HCT116 (cell line): ENCODE data around the gene NABP1. TPM values are rescaled to one million over a fixed set of nuclear protein-coding genes. Genes with fewer than 3 reads are reported as not detected.
A peak's percentile ranks its signal among the peaks of the same experiment; 100 is the strongest.

Experiments used
- ATAC-seq: fragments of 200-7000 bp; cut with Tn5 transposase; 2 replicates; pipeline ENCODE4 v1.9.1; 2020; ENCODE audit warnings: mild to moderate bottlenecking, moderate library complexity
- BruUV-seq: library from RNA; stranded (reverse); fragments of 400-500 nt; replicated peaks from 2 replicates; lab custom pipeline; 2021; lab: Mats Ljungman, UMichigan
- CTCF ChIA-PET: fragments of 300-600 bp; sonication (Branson Sonifier 250); formaldehyde crosslinking; loops from one replicate; lab custom pipeline; 2021; ENCODE audit warnings: antibody characterized with exemption; lab: Charles Lee
- POLR2A ChIA-PET: fragments of 300-600, 350-600 bp; sonication (Branson Sonifier 250); formaldehyde crosslinking; loops from one replicate; lab custom pipeline; 2021; ENCODE audit warnings: antibody characterized with exemption; lab: Charles Lee
- RAD21 ChIA-PET, 2 experiments: fragments of 300-600 bp; sonication (Branson Sonifier 250); formaldehyde crosslinking; loops; one replicate each; lab custom pipeline; 2023; ENCODE audit warnings: low total read pairs in 2 of 2; ENCODE audit not compliant: uncharacterized antibody in 2 of 2, unreplicated experiment in 2 of 2, low non-redundant PET in 1 of 2; lab: Charles Lee
- DNase-seq: peaks from one replicate; pipeline ENCODE4 v3.0.0-alpha.2; 2010; ENCODE audit warnings: low read depth, low spot score
- H2AFZ ChIP-seq: fragments of 200-600 bp; shearing (Covaris generic), sonication (generic); 2 replicates; pipeline ENCODE4 v1.6.1; 2017; ENCODE audit warnings: low read depth, mixed run types, mixed read lengths, antibody characterized with exemption, low read length; ENCODE audit not compliant: poor library complexity, severe bottlenecking
- H3K27ac ChIP-seq: 2 replicates; pipeline ENCODE4 v1.5.1; 2012; ENCODE audit warnings: low read depth, low read length
- H3K27me3 ChIP-seq: fragments of 200-600 bp; sonication (generic); 2 replicates; pipeline ENCODE4 v1.6.1; 2016; ENCODE audit warnings: mixed run types, low read length, mixed read lengths; ENCODE audit not compliant: insufficient read depth
- H3K36me3 ChIP-seq, 2 experiments: fragments of 200-500 bp in 1 of 2; fragments of 200-600 bp in 1 of 2; sonication (Bioruptor generic) in 1 of 2; sonication (generic) in 1 of 2; 2 replicates each; pipeline versions ENCODE4 v1.5.1 to v1.6.1; 2014 to 2016; ENCODE audit warnings: low read length in 2 of 2, inconsistent platforms in 1 of 2, mixed read lengths in 1 of 2, mixed run types in 1 of 2; ENCODE audit not compliant: insufficient read depth in 2 of 2, control insufficient read depth in 1 of 2
- H3K4me1 ChIP-seq, 2 experiments: fragments of 200-600 bp in 1 of 2; sonication (generic) in 1 of 2; 2 replicates each; pipeline versions ENCODE4 v1.5.1 to v1.6.1; 2012 to 2017; ENCODE audit warnings: low read length in 2 of 2, inconsistent platforms in 1 of 2, mild to moderate bottlenecking in 1 of 2, mixed read lengths in 1 of 2, mixed run types in 1 of 2, moderate library complexity in 1 of 2; ENCODE audit not compliant: insufficient read depth in 2 of 2, control insufficient read depth in 1 of 2
- H3K4me2 ChIP-seq: fragments of 200-600 bp; sonication (generic); 2 replicates; pipeline ENCODE4 v1.6.1; 2017; ENCODE audit warnings: mixed run types, low read length, mixed read lengths
- H3K4me3 ChIP-seq, 2 experiments: fragments of 200-600 bp in 1 of 2; sonication (generic) in 1 of 2; replicated peaks in 1 of 2; 2 replicates each; pipeline ENCODE4 v1.5.1; 2011 to 2016; ENCODE audit warnings: low read length in 2 of 2, control low read depth in 1 of 2, low read depth in 1 of 2, mild to moderate bottlenecking in 1 of 2, mixed read lengths in 1 of 2, mixed run types in 1 of 2
- H3K79me2 ChIP-seq: fragments of 200-600 bp; sonication (generic); 2 replicates; pipeline ENCODE4 v1.6.1; 2017; ENCODE audit warnings: mild to moderate bottlenecking, mixed run types, low read length, moderate library complexity, mixed read lengths; ENCODE audit not compliant: insufficient read depth
- H3K9ac ChIP-seq: fragments of 200-600 bp; sonication (generic); 2 replicates; pipeline ENCODE4 v1.6.1; 2016; ENCODE audit warnings: low read length, mixed read lengths
- H3K9me2 ChIP-seq: fragments of 200-600 bp; sonication (generic), shearing (Covaris generic); 2 replicates; pipeline ENCODE4 v1.6.1; 2017; ENCODE audit warnings: mixed run types, mild to moderate bottlenecking, moderate library complexity; ENCODE audit not compliant: insufficient read depth
- H3K9me3 ChIP-seq, 2 experiments: fragments of 200-500 bp in 1 of 2; fragments of 200-600 bp in 1 of 2; sonication (Bioruptor generic) in 1 of 2; sonication (generic) in 1 of 2; 2 replicates each; pipeline ENCODE4 v1.6.1; 2014 to 2017; ENCODE audit warnings: low read length in 2 of 2, mixed read lengths in 2 of 2, inconsistent platforms in 1 of 2, low read depth in 1 of 2, mild to moderate bottlenecking in 1 of 2, mixed run types in 1 of 2, moderate library complexity in 1 of 2; ENCODE audit not compliant: control insufficient read depth in 1 of 2, insufficient read depth in 1 of 2
- H4K20me1 ChIP-seq: fragments of 200-600 bp; sonication (generic), shearing (Covaris generic); 2 replicates; pipeline ENCODE4 v1.6.1; 2017; ENCODE audit warnings: mixed run types, mild to moderate bottlenecking, moderate library complexity; ENCODE audit not compliant: insufficient read depth
- CTCF ChIP-seq, 3 experiments: fragments of 200-600 bp in 1 of 3; sonication (generic) in 1 of 3; IDR thresholded peaks in 2 of 3; conservative IDR thresholded peaks in 1 of 3; 2 replicates each; pipeline ENCODE4 v1.5.1; 2012 to 2017; ENCODE audit warnings: low read depth in 2 of 3, low read length in 2 of 3, antibody characterized with exemption in 1 of 3, borderline replicate concordance in 1 of 3, control low read depth in 1 of 3, mild to moderate bottlenecking in 1 of 3, mixed read lengths in 1 of 3, mixed run types in 1 of 3, moderate library complexity in 1 of 3; ENCODE audit not compliant: insufficient read depth in 1 of 3
- EGR1 ChIP-seq: IDR thresholded peaks from 2 replicates; pipeline ENCODE4 v1.6.1; 2012; ENCODE audit warnings: low read depth
- ELF1 ChIP-seq: IDR thresholded peaks from 2 replicates; pipeline ENCODE4 v1.6.1; 2012; ENCODE audit warnings: low read depth, borderline replicate concordance
- JUND ChIP-seq: IDR thresholded peaks from 2 replicates; pipeline ENCODE4 v1.6.1; 2012
- POLR2A ChIP-seq: IDR thresholded peaks from 2 replicates; pipeline ENCODE4 v1.7.0; 2011; ENCODE audit warnings: borderline replicate concordance; ENCODE audit not compliant: insufficient read depth, insufficient read length; ENCODE audit errors: extremely low read depth
- POLR2AphosphoS5 ChIP-seq: IDR thresholded peaks from 2 replicates; pipeline ENCODE4 v1.6.1; 2011; ENCODE audit warnings: mild to moderate bottlenecking, low read depth, low read length, moderate library complexity
- SRF ChIP-seq: IDR thresholded peaks from 2 replicates; pipeline ENCODE4 v1.6.1; 2012; ENCODE audit warnings: low read depth
- TCF7L2 ChIP-seq: IDR thresholded peaks from 2 replicates; pipeline ENCODE4 v1.7.0; 2011; ENCODE audit warnings: borderline replicate concordance, inconsistent platforms; ENCODE audit not compliant: insufficient read depth, insufficient read length; ENCODE audit errors: extremely low read depth
- ZFX ChIP-seq: fragments of 450-650 bp; IDR thresholded peaks from 2 replicates; pipeline ENCODE4 v1.6.1; 2017
- intact Hi-C: fragments of 100-400 bp; cut with micrococcal nuclease; formaldehyde crosslinking; loops from 2 replicates; pipeline ENCODE4 v1.10.0; 2022
- total RNA-seq: library from RNA; stranded (reverse); gene quantifications from one replicate; pipeline ENCODE4 v1.2.1, GENCODE V29; 2021; ENCODE audit not compliant: unreplicated experiment

NABP1 gene
- total RNA-seq, 1 experiment from 2014 or later, result 39.3 TPM

- H3K79me2 ChIP-seq, result no peaks in the 10 kb centered on the region
- no TSS peak for BruUV-seq
These were observed 51.1 kb downstream of the NABP1 start for GRCh38 chr2:191728750-191729624.

More at GRCh38 chr2:191728750-191729624, 51.1 kb downstream of the NABP1 start:
- ATAC-seq (peak; percentile 72), DNase-seq (no peak)
- ChIA-PET CTCF (interaction anchor here (1.0 to 1.2 kb wide), 4 partner anchors 11 to 163 kb away, joined by 3 read pairs; no protein-coding TSS in a partner anchor), RAD21 (interaction anchor here (0.7 kb wide), 2 partner anchors 22 to 73 kb away, joined by 3 read pairs; no protein-coding TSS in a partner anchor)
- no peaks in the 10 kb centered on the region for H3K27me3 ChIP-seq
- peak overlapping the region; percentile 48 for H2AFZ ChIP-seq
- no peaks in the 10 kb centered on the region for H3K9me2 ChIP-seq
- no peak overlapping the region for H3K4me3 ChIP-seq
- no peaks in the 10 kb centered on the region for H3K9me3 ChIP-seq
- H3K9ac ChIP-seq, result no peak overlapping the region
- no peak overlapping the region for H3K27ac ChIP-seq
- intact Hi-C loops, result no loop called here
- TF ChIP-seq ELF1 (no peak), ZFX (no peak), JUND (no peak), SRF (no peak), CTCF (IDR thresholded peaks at IDR 0.05 in 2 of 3, conservative IDR thresholded peaks at IDR 0.05 in 1 of 3; ENCODE audit: borderline replicate concordance in 1 of 3, insufficient read depth in 1 of 3, low read depth in 2 of 3, low read length in 2 of 3) (peak; percentile 11 to 26 (median 22); a peak in 2 of 6 replicates), TCF7L2 (no peak), POLR2AphosphoS5 (no peak), EGR1 (no peak), POLR2A (no peak)
- TF ChIP-seq, all 23 proteins: peak for 1
- Histone ChIP-seq H4K20me1 (no peaks in the 10 kb centered on the region), H3K4me1 (peaks cover 0 to 5% of the 10 kb centered on the region in 2 experiments; a peak in 1 of 4 replicates), H3K4me2 (no peak overlapping the region), H3K36me3 (no peaks in the 10 kb centered on the region)
- POLR2A ChIA-PET, result no interaction called here
